ENCODE measurements around the gene GLYATL2. TPM values are rescaled to one million over a fixed set of nuclear protein-coding genes. Genes with fewer than 3 reads are reported as not detected.
A peak's percentile ranks its signal among the peaks of the same experiment; 100 is the strongest.

Gene GLYATL2
- total and polyA plus RNA-seq, 9 of the 15 experiments (the other 6 are each of a cell fraction or from before 2014, with no cell fraction given) = not detected

DNA sequence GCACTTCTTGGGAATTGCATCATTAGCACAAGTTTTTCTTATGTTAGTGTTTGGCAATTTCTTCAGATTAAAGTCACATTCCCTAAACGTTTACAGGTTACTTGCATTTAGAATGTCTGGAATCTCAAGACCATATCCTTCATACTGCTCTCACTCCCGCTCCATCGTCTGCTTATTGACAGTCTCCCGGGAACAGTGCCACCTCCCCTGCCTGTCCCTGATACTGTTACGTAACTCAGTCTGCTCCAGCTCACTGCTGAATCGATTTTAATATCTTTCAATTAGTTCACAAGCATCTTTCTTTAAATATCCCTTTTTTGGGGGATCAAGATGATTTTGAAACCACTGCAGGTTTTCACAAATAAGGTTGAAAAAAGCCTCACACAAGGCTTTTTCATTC is 48.2 kb downstream of the GLYATL2 start:
- 0 out of 2 replicates have a peak overlapping the region, but pooled peaks have one; percentile 1 for H2AFZ ChIP-seq (ENCODE audit: low read depth, low read length)
- FAIRE-seq (no peak), DNase-seq (ENCODE audit: extremely low read depth in 1 of 4, low spot score in 3 of 4) (no peak), ATAC-seq (no peak)
- H3K36me3 ChIP-seq (ENCODE audit: control insufficient read depth, insufficient read depth, low read length) = no peaks in the 10 kb centered on the region
- CTCF ChIA-PET (ENCODE audit: low intra/inter-chr PET ratio) = no interaction called here
- WGBS (ENCODE audit: insufficient coverage, low coverage, missing lambda C conversion rate) = 20% methylated on average over 6 of the region's 6 CpGs
- in situ Hi-C loops (cut with MboI) (no loop called here), intact Hi-C loops (cut with micrococcal nuclease) (no loop called here)
- H3K79me2 ChIP-seq (ENCODE audit: control insufficient read depth, insufficient read depth, low read length) = no peaks in the 10 kb centered on the region
- H3K4me1 ChIP-seq (replicated peaks in 1 of 2; ENCODE audit: control insufficient read depth in 2 of 2, insufficient read depth in 2 of 2, low read length in 2 of 2) = no peaks in the 10 kb centered on the region
- no peak overlapping the region for H3K27ac ChIP-seq (ENCODE audit: extremely low read depth, low read depth, low read length)
- no peak for TF ChIP-seq HCFC1 (IDR thresholded peaks at IDR 0.05; ENCODE audit: low read depth, low read length)
- TF ChIP-seq CEBPG (CRISPR knock-in tag; IDR thresholded peaks at IDR 0.05) = no peak
- peak in 1 of 2 experiments; percentile 20; a peak in 2 of 4 replicates for TF ChIP-seq CEBPG (tag; conservative IDR thresholded peaks at IDR 0.05 in 1 of 2, IDR thresholded peaks at IDR 0.05 in 1 of 2)
- TF ChIP-seq CEBPB (tag; IDR thresholded peaks at IDR 0.05) = peak; percentile 59
- H3K4me3 ChIP-seq = no peak overlapping the region
- no peaks in the 10 kb centered on the region for H4K20me1 ChIP-seq (replicated peaks; ENCODE audit: control insufficient read depth, insufficient read depth, low read length)
- no peaks in the 10 kb centered on the region for H3K9me3 ChIP-seq (replicated peaks; ENCODE audit: control insufficient read depth, insufficient read depth, low read depth, low read length)
- no peaks in the 10 kb centered on the region for H3K9me1 ChIP-seq (ENCODE audit: control insufficient read depth, insufficient read depth, low read length)
- H3K27me3 ChIP-seq (ENCODE audit: control insufficient read depth in 2 of 2, insufficient read depth in 2 of 2, low read length in 2 of 2) = no peaks in the 10 kb centered on the region
- POLR2A ChIA-PET = no interaction called here
- no peak overlapping the region for H3K9ac ChIP-seq (ENCODE audit: insufficient read depth in 1 of 2, low read depth in 2 of 2, low read length in 2 of 2)
- no TSS peak for BruUV-seq (replicated peaks)
- H3K4me2 ChIP-seq (ENCODE audit: insufficient read depth, low read length) = no peak overlapping the region

DNA sequence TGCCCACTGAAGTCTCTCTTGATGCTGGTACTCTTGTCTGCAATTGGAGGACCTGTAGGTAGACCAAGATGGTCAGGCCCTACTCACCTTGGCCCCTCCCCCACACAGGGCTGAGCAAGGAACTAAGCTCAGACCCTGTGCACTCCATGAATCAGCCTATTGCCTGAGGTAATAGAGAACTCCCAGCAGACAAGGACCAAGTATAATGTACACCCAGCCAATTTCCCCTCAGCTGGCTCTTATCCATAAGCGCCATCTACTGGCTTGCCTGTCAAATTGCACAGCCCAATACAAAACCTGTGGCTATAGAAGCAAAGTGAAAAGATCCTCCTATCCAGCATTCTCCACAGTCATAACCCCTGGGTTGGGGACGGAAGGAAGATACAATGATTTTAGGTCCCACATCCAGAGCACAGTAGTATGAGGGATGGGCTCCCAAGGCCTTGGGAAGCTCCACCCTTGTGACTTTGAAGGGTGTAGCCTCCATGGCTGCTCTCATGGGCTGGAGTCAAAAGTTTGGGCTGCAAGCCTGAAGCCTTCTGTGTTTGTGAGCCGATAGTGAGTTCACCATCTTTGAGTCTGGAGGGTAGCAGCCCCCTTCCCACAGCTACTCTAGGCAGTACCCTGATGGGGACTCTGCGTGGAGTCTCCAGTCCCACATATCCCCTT is 56.0 kb downstream of the GLYATL2 start:
- no peaks in the 10 kb centered on the region for H3K9me3 ChIP-seq (replicated peaks; ENCODE audit: control insufficient read depth, insufficient read depth, low read depth, low read length)
- no peak overlapping the region for H3K9ac ChIP-seq (ENCODE audit: insufficient read depth in 1 of 2, low read depth in 2 of 2, low read length in 2 of 2)
- ATAC-seq = peak; percentile 96
- no peaks in the 10 kb centered on the region for H3K27me3 ChIP-seq (ENCODE audit: control insufficient read depth in 2 of 2, insufficient read depth in 2 of 2, low read length in 2 of 2)
- H3K27ac ChIP-seq (ENCODE audit: extremely low read depth, low read depth, low read length) = no peak overlapping the region
- no peaks in the 10 kb centered on the region for H3K79me2 ChIP-seq (ENCODE audit: control insufficient read depth, insufficient read depth, low read length)
- peaks cover 0 to 8% of the 10 kb centered on the region in 2 experiments; a peak in 4 of 5 replicates for H3K4me1 ChIP-seq (replicated peaks in 1 of 2; ENCODE audit: control insufficient read depth in 2 of 2, insufficient read depth in 2 of 2, low read length in 2 of 2)
- H3K4me2 ChIP-seq (ENCODE audit: insufficient read depth, low read length) = no peak overlapping the region
- H4K20me1 ChIP-seq (replicated peaks; ENCODE audit: control insufficient read depth, insufficient read depth, low read length) = no peaks in the 10 kb centered on the region
- in situ Hi-C loops (cut with MboI) = loop anchor here (10.0 kb wide), 1 partner anchor 114 kb away; no protein-coding TSS in a partner anchor
- H3K4me3 ChIP-seq = no peak overlapping the region
- no peaks in the 10 kb centered on the region for H3K36me3 ChIP-seq (ENCODE audit: control insufficient read depth, insufficient read depth, low read length)
- DNase-seq (ENCODE audit: extremely low read depth in 1 of 4, low spot score in 3 of 4) = peak; percentile 52 to 79 (median 60)
- peak overlapping the region; percentile 47; the same call in 1 of the 2 replicates for H2AFZ ChIP-seq (ENCODE audit: low read depth, low read length)
- intact Hi-C loops (cut with micrococcal nuclease) = loop anchor here (1.0 to 5.0 kb wide), 7 partner anchors 41 to 211 kb away; no protein-coding TSS in a partner anchor
- BruUV-seq (replicated peaks) = no TSS peak
- ChIA-PET CTCF (ENCODE audit: low intra/inter-chr PET ratio) (interaction anchor here (0.8 to 2.3 kb wide), 5 partner anchors 134 to 211 kb away, joined by 4 to 19 read pairs (median 6); partner anchors contain the start of gene LPXN), POLR2A (interaction anchor here (1.0 kb wide), 3 partner anchors 12 to 111 kb away, joined by 3 to 4 read pairs (median 3); no protein-coding TSS in a partner anchor)
- WGBS (ENCODE audit: insufficient coverage, low coverage, missing lambda C conversion rate) = 10% methylated on average over 4 of the region's 4 CpGs
- peak; percentile 86 for FAIRE-seq
- no peaks in the 10 kb centered on the region for H3K9me1 ChIP-seq (ENCODE audit: control insufficient read depth, insufficient read depth, low read length)
- TF ChIP-seq MIER1 (IDR thresholded peaks at IDR 0.05; ENCODE audit: low read depth) (no peak), CXXC5 (CRISPR knock-in tag; IDR thresholded peaks at IDR 0.05) (peak; percentile 26; the same call in 1 of the 2 replicates), ELF2 (CRISPR knock-in tag; IDR thresholded peaks at IDR 0.05) (peak; percentile 35; the same call in 1 of the 2 replicates), CC2D1A (IDR thresholded peaks at IDR 0.05) (peak; percentile 60), ATF1 (CRISPR knock-in tag; IDR thresholded peaks at IDR 0.05) (no peak), ATF1 (tag; IDR thresholded peaks at IDR 0.05) (0 out of 2 replicates have a peak, but pooled peaks have one; percentile 19), SMC3 (conservative IDR thresholded peaks at IDR 0.05; ENCODE audit: insufficient read depth, low read depth, low read length) (peak; percentile 94), FUS (optimal IDR thresholded peaks at IDR 0.05; ENCODE audit: low read depth, low read length) (no peak), BHLHE40 (IDR thresholded peaks at IDR 0.05; ENCODE audit: low read length) (peak; percentile 14; the same call in 1 of the 2 replicates), NEUROD1 (IDR thresholded peaks at IDR 0.05; ENCODE audit: borderline replicate concordance, low read depth, low read length, partially characterized antibody) (no peak), ZNF165 (CRISPR knock-in tag; IDR thresholded peaks at IDR 0.05; ENCODE audit: borderline replicate concordance) (no peak), RAD21 (CRISPR knock-in tag; conservative IDR thresholded peaks at IDR 0.05 in 1 of 2, IDR thresholded peaks at IDR 0.05 in 1 of 2) (peak; percentile 97)
- TF ChIP-seq, protein P1, sequence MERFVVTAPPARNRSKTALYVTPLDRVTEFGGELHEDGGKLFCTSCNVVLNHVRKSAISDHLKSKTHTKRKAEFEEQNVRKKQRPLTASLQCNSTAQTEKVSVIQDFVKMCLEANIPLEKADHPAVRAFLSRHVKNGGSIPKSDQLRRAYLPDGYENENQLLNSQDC (CRISPR knock-in tag; IDR thresholded peaks at IDR 0.05) = no peak

All from K562 (cell line).